GM12872 (cell line): Measurements from ENCODE around the gene ONECUT1.

ENCODE experiments used
- TF ChIP-seq, protein P1 (sequence below): IDR thresholded peaks from 3 replicates; pipeline ENCODE4 v1.5.1; 2011; ENCODE audit warnings: low read depth, mild to moderate bottlenecking, low read length, moderate library complexity; ENCODE audit not compliant: insufficient read depth

The ONECUT1 gene

DNA sequence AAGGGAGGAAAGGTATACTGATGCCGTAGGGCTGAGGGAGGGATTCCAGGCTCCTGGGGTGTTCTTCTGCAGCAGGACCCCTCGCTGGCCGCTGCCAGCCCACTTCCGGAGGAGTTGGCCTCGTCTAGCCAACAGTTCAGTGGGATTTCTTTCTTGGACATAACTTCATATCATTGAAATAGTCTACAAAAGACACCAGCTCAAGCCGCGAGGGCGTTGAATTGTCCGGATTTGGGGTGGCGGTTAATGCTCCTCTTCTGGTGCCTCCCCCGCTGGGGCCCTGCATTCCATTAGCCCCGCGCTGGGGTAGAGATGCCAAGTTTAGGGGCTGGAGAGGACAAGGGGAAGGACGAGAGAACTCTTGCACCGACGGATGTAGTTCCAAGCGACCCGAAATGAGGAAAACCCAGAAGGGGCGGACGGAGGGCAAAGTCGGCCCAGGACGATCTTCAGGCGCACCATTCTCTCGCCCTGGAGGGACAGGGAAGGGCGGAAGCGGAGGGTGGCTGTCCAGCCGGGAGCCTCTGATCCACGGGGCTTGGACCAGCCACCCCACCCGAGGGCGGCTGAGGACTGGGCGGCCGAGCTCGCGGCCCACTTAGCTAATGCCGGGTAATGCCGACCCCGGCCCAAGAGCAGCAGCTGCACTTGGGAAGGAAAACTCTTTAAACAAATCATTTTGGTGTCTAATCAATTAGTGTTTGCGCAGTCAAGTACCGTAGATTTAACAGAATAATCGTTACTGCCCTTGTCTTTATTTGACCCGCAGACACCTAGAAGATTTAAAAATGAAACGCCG lies 4.7 kb upstream of the ONECUT1 start:
- TF ChIP-seq, protein P1, sequence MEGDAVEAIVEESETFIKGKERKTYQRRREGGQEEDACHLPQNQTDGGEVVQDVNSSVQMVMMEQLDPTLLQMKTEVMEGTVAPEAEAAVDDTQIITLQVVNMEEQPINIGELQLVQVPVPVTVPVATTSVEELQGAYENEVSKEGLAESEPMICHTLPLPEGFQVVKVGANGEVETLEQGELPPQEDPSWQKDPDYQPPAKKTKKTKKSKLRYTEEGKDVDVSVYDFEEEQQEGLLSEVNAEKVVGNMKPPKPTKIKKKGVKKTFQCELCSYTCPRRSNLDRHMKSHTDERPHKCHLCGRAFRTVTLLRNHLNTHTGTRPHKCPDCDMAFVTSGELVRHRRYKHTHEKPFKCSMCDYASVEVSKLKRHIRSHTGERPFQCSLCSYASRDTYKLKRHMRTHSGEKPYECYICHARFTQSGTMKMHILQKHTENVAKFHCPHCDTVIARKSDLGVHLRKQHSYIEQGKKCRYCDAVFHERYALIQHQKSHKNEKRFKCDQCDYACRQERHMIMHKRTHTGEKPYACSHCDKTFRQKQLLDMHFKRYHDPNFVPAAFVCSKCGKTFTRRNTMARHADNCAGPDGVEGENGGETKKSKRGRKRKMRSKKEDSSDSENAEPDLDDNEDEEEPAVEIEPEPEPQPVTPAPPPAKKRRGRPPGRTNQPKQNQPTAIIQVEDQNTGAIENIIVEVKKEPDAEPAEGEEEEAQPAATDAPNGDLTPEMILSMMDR = no peak

DNA sequence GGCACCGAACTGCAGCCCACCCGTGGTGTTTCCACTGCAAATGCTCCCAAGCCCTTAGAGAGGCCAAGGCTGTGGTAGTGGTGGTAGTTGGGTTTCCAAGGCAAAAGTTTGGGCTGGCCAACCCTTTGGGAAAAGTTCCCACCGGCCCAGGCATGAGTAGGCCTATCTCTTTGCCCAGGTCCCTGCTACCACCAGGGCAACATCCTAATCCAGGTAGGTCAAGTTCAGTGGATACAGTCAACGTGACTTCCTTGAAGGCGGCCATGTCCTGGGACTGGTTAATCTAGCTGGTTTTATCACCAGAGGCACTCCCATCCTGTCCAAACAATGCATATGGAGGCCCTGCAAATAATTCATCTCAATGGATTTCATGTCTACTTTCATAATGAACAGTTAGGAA lies 1.6 kb upstream of the ONECUT1 start:
- TF ChIP-seq, protein P1 = no peak

DNA sequence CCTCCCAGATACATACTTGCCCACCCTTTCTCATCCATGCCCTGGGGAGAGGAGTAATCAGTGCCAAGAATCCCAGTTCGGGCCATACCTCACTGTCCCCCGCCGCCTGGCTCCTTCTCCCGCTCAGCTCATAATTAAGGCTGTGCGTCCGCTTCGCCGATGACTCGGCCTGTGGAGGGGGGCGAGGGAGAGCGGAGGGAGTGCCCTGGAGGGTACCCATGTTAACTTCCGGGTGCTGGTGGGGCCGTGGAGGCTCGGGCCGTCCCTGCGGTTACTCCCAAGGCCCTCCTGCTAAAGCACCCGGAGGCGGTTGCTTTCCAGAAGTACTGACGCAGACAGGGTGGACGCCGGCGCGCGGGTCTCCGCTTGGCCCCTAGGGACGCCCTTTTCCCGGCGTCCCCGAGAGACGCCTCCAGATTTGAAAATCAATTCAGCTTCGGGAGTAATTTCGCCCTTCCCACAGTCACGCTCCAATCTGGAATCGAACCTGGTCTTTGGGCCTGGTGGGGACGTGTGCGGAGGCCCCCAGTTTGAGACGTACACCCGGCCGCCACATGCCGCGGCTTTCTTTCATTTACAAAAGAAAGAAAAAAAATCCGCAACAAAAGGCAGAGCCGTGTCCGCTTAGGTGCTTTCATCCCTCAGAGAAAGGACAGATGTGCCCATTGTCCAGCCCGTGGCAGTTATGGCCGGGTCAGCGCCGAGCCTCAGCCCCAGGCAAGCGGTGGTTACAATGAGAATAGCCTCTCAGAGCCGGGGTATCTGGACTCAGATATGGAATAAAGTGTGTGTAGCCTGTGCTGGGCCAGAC lies 1.0 kb upstream of the ONECUT1 start:
- TF ChIP-seq, protein P1 = peak; percentile 12; the same call in 1 of the 3 replicates

DNA sequence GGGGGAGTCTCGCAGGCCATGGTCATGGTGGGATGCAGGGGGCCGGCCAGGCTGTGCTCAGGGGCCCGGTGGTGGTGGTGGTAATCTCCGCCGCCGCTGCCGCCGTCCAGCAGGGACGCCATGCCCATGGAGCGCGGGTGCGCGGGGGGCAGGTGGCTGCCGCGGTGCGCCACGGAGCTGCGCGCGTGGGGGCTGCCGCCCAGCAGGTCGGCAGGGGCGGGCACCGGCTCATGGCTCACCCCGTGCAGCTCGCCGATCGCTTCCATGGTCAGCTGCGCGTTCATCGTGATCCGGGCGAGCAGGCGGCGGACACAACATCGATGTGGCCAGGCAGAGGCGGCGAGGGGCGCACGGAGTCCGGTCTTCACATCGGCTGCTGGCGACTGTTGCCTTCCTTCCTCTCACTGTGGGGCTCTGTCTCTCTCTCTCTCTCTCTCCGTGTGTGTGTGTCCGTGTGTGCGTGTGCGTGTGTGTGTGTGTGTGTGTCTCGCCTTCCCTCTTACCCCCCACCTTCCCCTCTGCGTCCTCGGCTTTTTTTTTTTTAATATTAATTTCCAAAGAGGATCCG lies 451 bp downstream of the ONECUT1 start:
- TF ChIP-seq, protein P1 = no peak

DNA sequence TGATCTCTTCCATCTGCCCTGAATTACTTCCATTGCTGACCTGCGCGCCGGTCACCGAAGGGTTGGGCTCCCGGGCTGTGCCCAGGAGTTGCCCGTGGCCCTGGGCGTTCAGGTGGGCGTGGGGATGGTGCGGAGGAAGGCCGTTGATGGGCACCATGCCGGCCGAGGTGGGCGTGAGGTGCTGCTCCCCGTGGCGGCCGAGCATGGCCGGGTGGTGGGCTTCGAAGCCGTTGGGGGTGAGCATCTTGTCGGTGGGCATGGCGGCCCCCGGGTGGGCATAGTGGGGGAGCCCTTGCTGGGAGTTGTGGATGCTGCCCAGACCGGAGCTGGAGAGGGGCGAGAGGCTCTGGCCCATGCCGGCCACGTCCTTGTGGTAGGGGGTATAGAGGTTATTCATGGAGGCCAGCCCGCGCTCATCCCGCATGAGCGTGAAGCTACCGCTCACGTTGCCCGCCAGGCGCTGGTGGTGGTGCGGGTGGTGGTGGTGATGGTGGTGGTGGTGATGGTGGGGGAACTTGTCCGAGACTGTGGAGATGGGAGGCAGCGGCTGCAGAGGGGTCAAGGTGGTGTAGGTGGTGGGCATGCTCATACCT lies 1.0 kb downstream of the ONECUT1 start:
- TF ChIP-seq, protein P1 = no peak

DNA sequence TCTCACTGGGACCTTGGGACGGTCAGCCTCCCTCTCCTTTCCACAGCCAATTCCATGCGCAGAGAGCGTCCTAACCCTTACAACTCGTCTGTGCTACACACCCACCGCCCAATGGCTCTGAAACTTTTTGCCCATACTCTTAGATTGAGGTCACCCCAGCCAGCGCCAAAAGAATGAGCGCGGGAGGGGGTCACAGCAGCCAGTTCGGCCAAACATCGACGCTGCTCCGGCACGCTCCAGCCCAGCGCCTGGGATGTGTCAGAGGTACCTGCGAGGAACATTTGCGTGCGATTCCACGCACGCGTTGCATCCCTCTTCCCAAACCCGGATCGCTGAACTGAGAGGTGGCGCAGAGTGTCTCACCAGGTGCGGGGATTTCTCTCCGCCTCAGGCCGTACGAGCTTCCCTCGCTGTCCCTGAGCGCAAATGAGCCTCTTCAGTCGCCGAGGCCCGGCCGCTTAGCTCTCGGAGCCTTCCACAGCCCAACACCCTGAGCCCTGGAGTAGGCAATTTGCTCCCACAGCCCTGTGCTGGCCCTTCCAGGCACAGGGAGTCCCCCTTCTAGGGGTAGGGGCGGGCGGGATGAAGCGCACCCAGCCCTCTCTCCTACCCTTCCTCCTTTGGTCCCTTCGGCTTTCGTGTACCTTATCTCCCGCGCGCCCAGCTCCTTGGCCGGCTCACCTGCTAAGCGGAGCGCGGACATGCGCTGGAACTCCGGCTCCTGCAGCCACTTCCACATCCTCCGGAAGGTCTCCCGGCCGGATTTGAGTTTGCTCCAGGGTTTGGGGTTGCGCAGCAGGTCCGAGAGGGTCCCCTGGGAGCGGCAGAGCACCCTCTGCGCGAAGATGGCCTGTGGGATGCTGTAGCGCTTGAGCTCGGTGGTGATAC lies 1.8 kb downstream of the ONECUT1 start:
- TF ChIP-seq, protein P1 = no peak
